ENCODE results near the gene SLC35F1.

- TF ChIP-seq CTCF (optimal IDR thresholded peaks at IDR 0.05 in 1 of 3, IDR thresholded peaks at IDR 0.05 in 1 of 3, conservative IDR thresholded peaks at IDR 0.05 in 1 of 3; ENCODE audit: extremely low read depth in 1 of 3, insufficient read depth in 2 of 3, low read length in 3 of 3) (no peak), EZH2 (IDR thresholded peaks at IDR 0.05; ENCODE audit: low read length) (no peak)
Observed at GRCh38 chr6:118297821-118298220, 390.8 kb downstream of the SLC35F1 start.
